DMS 273 treated with DMSO at 0.1 percent for 48 hours (cell line): ENCODE data around the gene NUP214.
"Not testable (repeated sequence)": the region's sequence is repeated elsewhere in the genome, so short reads cannot be mapped to it uniquely, and the experiment has no call there.

Source experiments
- DNase-seq: peaks from one replicate; lab custom pipeline; 2025; lab: John Stamatoyannopoulos, UW

NUP214 gene

DNA sequence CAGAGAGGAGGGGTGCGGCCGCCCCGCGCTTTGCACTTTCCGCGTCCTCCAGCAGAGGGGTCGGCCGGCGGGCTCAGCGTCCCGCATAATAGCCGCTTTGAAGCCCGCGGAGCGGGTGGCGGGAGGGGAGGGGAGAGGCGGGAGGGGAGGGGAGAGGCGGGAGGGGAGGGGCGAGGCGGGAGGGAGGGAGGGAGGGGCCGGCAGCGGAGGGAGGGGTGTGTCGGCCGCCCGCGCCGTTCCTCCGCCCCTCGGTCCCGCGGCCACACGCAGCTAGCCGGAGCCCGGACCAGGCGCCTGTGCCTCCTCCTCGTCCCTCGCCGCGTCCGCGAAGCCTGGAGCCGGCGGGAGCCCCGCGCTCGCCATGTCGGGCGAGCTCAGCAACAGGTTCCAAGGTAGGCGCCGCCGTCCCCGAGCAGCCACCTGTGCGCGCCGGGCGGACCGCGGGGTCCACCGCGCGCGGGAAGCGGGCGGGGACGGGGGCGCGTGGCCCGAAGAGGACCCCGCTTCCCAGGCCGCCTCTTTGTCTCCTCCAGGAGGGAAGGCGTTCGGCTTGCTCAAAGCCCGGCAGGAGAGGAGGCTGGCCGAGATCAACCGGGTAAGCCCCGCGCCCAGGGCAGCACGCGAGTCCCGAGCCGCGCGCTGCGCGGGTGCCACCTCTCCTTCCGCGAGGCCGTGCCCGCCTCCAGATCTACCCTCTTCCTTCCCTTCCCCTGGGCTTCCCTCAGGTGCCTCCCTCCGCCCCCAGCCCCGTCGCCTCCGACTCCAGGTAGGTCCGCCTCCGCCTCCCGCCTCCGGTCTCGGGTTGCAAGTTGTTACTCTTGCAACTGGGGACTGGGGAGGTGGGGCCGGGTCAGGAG is 28.9 kb upstream of the NUP214 start, which contains the start of gene AIF1L:
TSS of gene AIF1L (plus strand) at position 263 of the 857 bp plus-strand sequence. CDS start at position 362, 99 bp downstream.
- DNase-seq = no peak

DNA sequence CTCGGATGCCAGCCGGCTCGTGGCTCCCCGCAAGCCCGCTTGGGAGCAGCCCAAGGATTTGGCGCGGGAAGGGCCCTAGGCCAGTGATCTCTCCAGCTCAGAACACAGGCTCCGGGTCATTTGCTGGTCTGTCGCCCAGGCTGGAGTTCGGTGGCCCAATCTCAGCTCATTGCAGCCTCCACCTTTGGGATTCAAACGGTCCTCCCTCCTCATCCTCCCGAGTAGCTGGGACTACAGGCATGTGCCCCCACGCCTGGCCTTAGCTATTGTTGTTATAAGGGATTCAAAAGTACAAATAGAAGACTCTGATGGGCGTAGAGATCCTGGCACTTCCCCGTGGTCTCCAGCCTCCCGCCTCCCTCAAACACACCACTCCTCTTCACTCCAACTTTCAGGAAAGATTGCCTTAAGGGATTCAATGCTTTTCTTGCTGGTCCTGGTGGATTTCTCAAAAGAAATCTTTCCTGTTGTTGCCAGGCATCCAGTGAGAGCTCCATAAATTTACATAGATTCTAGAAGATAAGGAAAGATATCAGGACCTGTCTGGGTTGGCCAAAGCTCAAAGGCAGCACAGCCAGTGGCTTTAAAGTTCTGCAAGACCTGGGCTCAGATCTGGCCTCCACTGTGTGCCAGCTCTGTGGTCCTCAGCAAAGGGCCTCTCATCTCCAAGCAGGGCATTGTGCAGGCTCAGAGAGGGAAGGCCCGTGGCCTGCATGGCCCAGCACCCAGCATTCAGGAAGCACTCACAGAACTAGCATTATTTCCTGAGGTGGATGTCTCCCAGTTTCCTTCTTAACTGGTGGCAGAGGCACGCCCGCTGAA is 28.0 kb upstream of the NUP214 start:
- DNase-seq = no peak

DNA sequence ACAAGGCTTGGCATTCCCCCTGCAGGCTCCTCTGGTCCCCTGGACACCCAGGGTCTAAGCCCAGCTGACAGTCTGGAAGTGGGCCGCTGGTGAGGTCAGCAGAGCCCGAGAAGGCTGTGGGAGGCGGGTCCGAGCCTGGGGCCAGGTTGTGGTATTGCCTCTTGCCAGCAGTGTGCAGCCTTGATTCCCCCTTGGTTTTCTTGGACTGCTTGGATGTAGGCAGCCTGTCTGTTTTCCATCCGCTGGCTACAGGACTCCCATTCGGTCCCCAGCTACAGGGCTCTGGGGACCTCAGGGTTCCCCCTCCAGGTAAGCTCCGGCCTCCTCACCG is 27.5 kb upstream of the NUP214 start:
- DNase-seq = no peak

DNA sequence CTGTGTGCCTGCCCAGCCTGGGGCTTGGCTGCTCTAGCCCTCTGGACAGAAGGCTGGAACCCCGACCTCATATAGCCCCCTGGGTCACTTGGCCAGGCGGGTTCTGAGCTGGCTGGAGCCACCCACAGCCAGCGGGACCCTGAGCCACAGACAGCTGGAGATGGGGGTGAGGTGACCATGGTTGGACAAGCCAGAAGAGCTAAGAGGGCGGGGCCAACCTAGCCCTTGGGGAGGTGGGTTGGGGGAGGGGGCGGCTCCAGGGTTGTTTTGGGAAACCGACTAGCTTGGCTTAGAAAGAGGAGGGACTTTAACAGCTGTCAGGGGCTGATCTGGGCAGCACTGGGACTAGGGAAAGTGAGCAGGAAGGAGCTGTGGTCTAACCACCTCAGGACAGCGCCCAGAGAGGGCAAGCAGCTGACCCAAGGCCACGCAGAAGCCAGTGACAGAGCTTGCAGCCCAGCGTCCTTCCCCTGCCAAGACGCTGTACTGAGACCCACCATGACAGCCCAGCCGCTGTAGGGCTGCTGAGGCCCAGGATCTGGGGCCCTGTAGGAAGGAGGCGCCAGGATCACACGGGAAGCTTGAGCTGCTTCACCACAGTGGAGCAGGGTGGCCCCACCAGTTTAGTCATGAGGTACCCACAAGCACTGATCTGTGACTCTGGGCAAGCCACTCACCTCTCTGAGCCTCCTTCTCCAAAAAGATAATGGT is 26.8 kb upstream of the NUP214 start:
- DNase-seq = no peak

DNA sequence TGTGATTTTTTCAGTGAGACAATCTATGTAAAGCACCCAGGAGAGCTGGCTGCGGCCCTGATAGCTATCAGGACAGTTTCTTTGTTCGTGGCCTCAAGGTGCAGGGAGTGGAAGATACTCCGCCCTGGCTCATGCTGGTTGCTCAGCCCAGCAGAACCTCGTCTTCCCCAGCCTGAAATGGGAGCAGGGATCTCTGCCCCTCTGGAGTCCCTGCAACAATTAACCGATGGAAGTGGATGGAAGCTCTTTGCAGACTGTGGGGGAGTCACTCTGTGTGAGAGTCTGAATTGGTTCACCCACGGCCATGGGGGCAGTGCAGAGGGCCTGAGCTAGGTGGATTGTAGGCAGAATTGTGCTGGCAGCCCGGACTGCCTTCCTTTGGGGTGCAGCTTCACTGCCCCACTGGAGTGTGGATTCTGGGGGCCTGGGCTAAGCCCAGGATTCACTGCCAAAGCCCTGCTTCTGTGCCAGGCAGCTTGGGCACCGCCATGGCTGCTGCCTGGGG is 26.2 kb upstream of the NUP214 start:
- no peak for DNase-seq

DNA sequence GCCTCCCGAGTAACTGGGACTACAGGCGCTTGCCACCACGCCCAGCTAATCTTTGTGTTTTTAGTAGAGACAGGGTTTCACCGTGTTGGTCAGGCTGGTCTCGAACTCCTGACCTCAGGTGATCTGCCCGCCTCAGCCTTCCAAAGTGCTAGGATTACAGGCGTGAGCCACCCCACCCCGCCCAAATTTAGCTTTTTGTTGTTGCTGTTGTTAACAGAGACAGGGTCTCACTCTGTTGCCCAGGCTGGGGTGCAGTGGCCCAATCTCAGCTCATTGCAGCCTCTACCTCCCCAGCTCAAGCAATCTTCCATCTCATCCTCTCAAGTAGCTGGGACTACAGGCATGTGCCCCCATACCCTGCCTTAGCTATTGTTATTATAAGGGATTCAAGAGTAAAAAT is 25.5 kb upstream of the NUP214 start:
- not testable (repeated sequence) for DNase-seq

DNA sequence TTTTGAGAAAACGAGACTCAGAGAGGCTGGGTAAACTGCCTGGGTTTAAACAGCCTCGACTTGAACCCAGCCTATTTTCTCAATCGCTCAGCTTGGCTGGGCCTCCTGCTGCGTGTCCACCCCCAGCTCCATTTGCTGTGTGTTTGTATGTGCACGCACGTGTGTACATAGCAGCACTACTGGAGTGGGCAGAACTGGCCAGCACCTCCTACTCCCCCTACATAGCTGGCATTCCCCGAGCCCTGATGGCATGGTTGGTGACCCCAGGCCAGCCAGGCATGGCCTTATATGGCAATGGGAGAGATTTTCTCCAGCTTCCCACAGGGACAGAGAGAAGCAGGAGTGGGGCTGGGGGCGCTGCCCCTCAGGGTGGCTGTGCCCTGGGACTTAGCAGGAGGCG is 24.9 kb upstream of the NUP214 start:
- DNase-seq = no peak

DNA sequence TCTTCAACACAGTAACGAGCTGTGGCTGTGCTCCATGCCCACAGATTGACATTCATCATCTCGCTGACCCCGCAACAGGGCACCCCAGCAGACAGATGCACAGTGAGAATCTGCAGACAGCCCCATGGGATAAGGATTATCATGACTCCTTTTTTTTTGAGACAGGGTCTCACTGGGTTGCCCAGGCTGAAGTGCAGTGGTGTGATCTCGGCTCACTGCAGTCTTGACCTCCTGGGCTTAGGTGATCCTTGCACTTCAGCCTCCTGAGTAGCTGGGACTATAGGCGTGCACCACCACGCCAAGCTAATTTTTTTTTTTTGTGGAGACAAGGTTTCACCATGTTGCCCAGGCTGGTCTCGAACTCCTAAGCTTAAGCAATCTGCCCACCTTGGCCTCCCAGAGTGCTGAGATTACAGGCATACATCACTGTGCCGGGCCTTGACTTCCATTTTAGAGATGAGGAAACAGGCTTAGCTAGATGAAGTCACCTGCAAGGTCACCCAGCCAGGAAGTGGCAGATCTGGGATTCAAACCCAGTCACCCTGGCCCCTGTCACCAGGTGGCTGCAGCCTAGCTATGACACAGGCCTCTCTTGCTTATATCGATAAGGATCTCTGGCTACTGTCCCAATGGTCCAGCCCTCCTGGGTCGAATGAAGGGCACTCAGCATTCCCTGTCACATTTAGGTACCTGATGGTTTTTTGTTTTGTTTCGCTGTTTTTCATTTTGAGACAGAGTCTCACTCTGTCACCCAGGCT is 24.0 kb upstream of the NUP214 start:
- DNase-seq = no peak

DNA sequence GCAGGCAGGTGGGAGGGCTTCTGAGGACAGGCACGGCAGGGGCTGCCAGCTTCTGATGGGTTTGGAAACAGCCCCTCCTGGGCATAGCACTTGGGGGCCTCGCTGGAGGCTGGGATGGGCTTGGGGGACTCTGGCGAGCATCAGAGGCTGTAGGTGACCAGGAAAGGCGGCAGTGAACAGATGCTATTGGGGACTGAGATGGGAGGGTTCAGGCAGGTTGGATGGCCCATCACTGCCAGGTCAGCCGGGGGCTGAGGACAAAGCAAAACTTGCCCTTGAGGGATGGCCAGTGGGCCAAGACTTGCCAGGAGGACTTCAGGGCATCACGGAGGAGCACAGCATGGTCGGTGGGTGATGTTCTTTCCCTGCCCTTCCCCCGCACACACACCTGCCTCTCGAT is 22.4 kb upstream of the NUP214 start:
- no peak for DNase-seq

DNA sequence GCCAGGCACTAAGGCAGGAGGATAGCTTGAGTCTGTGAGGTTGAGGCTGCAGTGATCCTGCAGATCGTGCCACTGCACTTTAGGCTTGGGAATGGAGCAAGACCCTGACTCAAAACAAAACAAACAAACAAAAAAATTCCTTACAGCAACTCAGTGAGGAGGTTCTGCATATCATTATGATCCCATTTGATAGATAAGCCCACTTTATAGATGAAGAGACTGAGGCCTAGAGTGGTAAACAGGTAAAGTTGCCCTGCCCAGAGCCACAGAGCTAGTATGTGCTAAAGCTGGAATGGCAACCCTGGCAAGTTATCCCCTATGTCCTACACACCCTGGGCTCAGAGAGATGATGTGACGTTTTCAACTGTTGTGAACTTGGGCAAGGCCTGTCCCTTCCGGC is 21.9 kb upstream of the NUP214 start:
- no peak for DNase-seq

DNA sequence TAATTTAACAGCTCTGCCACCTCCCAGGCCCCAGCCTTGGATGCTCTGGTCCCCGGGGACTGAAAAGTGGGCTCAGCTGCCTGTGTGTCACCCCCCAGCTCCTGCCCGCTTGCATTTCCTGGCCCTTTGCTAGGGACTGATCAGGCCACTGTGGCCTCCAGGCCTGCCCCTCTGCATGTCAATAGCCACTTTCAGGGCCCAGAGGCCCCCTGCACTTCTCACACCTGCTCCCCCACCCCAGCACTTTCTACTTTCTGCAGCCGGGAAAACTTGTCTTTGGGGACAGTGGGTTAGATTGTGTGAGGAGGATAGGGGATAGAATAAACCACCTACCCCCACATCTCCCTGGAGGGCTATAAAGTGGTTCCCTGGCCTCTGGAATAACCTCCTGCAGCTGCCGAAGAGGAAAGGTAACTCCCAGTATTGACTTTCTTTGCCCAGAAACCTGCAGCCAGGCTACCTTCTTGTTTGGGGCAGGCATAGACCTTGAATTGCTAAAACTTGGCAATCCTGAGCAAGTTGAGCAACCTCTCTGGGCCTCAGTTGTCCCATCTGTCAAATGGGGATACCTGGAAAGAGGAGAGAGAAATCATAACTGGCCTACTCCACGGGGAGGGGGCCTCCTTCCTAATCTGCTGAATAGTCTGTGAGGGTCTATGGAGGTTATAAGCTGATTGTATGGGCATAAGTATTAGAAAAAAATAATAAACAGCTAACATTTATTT is 21.2 kb upstream of the NUP214 start:
- no peak for DNase-seq

DNA sequence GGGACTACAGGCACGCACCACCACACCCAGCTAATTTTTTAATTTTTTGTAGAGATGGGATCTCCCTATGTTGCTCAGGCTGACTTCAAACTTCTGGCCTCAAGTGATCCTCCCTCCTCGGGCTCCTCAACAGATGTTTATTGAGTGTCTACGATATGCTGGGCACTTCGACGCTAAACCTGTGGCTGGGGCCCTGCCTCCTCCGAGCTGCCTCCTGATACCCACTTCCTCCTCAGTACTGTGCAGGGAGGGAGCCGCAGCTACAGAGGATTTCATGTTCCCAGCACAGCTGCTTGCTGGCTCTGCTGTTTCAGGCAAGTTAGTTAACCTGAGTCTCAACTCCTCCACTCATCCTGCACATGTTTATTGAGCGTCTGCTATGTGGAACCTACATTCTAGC is 19.4 kb upstream of the NUP214 start:
- no peak for DNase-seq

DNA sequence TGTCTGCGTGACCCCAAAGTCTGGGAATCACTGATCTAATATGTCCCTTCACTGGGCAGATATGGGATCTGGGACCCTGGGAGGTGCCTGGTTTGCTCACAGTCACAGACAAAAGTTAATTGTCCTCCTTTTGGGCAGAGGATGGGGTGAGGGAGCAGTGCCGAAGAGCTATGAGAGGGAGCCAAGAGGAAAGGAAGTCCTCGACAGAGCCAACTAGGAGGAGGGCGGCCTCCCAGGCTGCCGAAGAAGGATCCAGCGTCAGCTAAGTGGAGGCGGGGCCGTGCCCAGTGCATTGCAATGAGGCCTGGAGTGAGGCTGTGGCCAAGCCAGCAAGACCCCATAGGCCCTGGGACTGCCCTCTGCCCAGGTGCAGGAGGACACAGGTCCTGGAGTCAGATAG is 17.6 kb upstream of the NUP214 start:
- no peak for DNase-seq

DNA sequence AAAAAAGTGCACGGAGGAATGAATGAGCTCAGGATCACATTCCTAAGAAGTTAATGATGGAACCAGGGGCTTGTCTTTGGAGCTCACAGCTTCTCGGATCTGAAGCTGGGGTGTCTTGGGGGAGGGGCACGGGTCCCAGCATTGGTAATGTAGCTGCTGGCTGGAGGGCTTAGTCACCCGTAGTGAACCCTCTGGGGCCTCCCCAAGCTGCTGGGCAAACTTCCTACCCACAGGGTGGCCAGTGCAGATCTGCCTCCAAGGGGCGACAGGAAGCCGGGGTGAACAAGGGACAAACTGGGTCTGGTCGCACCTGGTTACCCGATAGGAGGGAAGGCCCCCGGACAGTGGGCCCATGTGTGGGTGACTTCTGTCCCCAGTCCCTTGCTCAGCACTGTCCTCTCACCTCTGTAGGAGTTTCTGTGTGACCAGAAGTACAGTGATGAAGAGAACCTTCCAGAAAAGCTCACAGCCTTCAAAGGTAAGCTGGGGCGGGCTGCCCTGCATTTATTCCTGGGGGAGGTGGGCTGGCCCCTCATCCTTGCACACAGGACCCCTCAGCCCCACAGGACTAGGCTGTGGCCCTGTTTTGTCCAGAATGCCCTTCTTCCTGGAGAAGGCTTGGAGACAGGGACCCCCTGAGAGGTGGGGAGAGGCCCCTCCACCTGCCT is 14.1 kb upstream of the NUP214 start:
- DNase-seq = no peak

DNA sequence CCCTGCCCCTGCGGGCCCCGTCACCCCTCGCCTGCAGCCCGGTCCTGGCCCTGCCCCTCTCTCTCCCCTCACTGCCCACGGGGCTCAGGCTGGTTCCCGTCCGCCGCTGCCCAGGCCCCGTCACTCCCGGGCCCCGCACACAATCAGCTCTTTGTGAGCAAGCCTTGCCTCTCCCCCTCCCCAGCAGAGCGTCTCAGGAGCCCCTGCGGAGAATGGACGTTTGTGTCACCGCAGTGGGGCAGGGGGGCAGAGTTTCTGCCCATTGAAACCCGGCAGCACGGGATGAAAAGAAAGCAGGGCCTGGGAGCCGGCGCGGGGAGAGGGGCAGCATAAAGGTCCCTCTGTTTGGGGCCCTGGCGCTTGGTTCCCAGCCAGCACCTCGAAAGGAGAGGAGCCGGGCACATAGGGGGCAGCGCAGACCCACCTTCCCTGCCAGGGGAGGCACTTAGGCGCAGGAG is 13.5 kb upstream of the NUP214 start:
- no peak for DNase-seq

DNA sequence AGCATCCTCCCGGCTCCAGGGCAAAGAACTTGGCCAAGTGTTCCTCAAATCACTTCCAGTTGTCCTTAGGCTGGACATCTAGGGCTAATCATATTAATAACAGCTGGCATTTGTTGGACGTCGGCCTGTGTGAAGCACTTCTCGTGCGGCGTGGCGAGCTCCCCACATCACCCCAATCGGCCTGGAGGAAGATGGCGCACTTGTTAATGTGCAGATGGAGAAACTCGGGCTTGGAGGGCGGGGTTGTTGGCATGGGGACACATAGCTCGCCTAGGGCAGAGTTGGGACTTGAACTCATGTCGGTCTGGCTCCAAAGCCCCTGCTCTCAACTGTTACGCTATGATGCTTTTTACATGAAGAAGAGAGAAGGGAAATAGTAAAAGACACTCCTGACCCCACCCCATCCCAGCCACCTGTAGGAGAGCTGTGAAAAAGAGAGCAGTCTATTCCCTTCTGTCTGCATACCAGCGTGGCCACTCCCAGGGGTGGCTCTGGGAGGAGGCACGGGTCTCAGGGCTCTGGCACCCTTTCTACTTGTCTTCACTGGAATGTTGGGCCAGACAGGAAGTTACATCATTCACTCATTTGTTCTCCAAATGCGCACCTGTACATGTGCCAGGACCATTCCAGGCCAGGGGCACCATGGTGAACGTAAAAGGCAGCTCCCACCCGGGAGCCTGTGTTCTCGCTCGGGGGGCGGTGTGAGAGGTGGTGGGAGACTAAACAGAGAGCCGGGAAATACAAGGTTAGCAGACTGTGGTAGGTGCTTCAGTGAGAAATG is 12.8 kb upstream of the NUP214 start:
- DNase-seq = no peak

DNA sequence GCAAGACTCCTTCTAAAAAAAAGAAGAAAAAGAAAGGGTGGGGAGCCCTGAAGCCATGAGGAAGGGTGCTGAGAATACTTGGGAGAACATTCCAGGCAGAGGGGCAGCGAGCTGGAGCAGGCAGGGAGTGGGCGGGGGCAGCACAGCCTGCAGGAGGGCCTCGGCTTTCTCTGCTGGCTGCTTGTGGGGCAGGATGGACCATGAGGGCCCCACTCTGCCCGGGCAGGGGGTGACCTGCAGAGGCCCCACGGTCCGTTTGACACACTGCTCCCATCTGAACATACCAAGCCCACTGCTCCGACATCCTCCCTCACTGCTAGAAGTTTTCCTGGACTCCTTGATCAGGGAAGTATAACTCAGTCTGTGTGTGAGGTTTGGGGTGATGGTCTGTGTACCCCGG is 11.7 kb upstream of the NUP214 start:
- no peak for DNase-seq

DNA sequence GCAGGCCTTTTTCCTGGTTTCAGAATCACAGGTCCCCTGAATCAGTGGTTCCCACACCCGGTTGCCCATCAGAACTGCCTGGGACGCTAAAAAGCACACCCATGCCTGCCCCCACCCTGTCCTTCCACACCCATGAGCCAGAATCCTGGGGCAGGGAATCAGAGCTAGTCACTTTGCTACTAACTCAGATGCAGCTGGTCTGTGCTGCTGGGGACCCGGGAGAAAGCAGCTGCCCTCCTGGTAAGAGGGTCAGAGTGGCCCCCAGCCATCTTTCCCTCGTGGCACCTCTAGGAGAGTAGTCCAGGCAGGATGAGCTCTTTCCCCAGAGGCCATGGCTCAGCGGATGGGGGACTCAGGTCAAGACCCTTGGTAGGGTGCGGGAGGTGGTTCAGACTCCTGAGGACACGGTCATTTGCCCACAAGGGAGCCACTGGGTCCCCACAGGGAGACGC is 11.3 kb upstream of the NUP214 start:
- no peak for DNase-seq

DNA sequence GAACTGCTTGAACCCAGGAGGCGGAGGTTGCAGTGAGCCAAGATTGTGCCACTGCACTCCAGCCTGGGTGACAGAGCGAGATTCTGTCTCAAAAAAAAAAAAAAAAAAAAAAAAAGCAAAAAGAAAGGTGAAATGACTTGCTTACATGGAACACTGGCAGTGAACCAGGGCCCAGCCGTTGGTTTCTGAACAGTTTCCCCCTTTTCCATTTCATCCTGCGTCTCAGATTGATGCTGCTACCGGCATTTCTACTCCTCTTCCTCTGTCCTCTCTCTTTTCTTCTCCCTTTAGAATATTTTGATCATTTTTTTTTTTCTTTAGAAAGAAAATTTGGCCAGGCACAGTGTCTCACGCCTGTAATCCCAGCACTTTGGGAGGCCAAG is 10.0 kb upstream of the NUP214 start:
- not testable (repeated sequence) for DNase-seq
